ENCODE data around the gene DNAAF5.
A peak's percentile ranks its signal among the peaks of the same experiment; 100 is the strongest.

Gene DNAAF5

GRCh38 chr7:816300-816750, 89.8 kb downstream of the DNAAF5 start:
- peak; percentile 100 for DNase-seq (ENCODE audit: low spot score)
- no peak for TF ChIP-seq CTCF (IDR thresholded peaks at IDR 0.05; ENCODE audit: extremely low read depth, missing control alignments)

GRCh38 chr7:816751-817671, 90.5 kb downstream of the DNAAF5 start:
- DNase-seq (ENCODE audit: low spot score), result peak; percentile 56
- no peak for TF ChIP-seq CTCF (IDR thresholded peaks at IDR 0.05; ENCODE audit: extremely low read depth, missing control alignments)

DNA sequence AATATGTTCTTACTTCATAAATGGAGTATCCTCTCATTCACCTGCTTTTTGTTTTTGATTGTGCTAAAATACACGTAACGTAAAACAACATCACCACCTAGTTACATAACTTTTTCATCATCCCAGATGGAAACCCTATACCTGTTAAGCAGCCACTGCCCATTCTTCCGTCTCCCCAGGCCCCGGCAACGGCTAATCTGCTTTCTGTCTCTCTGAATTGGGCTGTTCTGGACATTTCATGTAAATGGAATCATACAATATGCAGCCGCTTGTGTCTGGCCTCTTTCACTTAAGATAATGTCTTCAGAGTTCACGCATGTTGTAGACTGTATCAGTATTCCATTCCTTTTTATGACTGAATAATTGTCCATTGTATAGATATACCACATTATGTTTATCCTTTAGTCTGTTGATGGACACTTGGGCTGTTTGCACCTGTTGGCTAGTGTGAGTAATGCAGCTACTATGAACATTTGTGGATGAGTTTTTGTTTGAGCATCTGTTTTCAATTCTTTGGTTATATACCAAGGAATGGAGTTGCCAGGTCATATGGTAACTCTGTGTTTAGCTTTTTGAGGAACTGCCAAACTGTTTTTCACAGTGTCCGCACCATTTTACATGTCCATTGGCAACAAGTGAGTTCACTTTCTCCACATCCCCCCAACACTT, 91.7 kb downstream of the DNAAF5 start:
- peak; percentile 53 for DNase-seq (ENCODE audit: low spot score)
- TF ChIP-seq CTCF (IDR thresholded peaks at IDR 0.05; ENCODE audit: extremely low read depth, missing control alignments), result peak; percentile 12

- DNase-seq (ENCODE audit: low spot score), result no peak
- no peak for TF ChIP-seq CTCF (IDR thresholded peaks at IDR 0.05; ENCODE audit: extremely low read depth, missing control alignments)
Observed at GRCh38 chr7:820341-820740, 93.8 kb downstream of the DNAAF5 start.

GRCh38 chr7:821688-822087, 95.2 kb downstream of the DNAAF5 start:
- TF ChIP-seq CTCF (IDR thresholded peaks at IDR 0.05; ENCODE audit: extremely low read depth, missing control alignments), result no peak
- DNase-seq (ENCODE audit: low spot score), result no peak

GRCh38 chr7:822692-823276, 96.3 kb downstream of the DNAAF5 start:
- TF ChIP-seq CTCF (IDR thresholded peaks at IDR 0.05; ENCODE audit: extremely low read depth, missing control alignments), result no peak

GRCh38 chr7:823649-824048, 97.2 kb downstream of the DNAAF5 start:
- TF ChIP-seq CTCF (IDR thresholded peaks at IDR 0.05; ENCODE audit: extremely low read depth, missing control alignments), result no peak
- DNase-seq (ENCODE audit: low spot score), result no peak

More at GRCh38 chr7:822692-823276, 96.3 kb downstream of the DNAAF5 start:
- no peak for DNase-seq (ENCODE audit: low spot score)
